Measurements from ENCODE around the gene RBBP8. TPM values are rescaled to one million over a fixed set of nuclear protein-coding genes. Genes with fewer than 3 reads are reported as not detected.

Gene RBBP8
- total and polyA plus RNA-seq, 12 donors, result 8.0 to 34.7 (median 15.4) TPM

- no peak for DNase-seq
- H3K4me3 ChIP-seq, result no peak overlapping the region
- intact Hi-C loops (cut with DNase I), result no loop called here
Measured at GRCh38 chr18:22999212-22999611, 66.1 kb downstream of the RBBP8 start.

DNA sequence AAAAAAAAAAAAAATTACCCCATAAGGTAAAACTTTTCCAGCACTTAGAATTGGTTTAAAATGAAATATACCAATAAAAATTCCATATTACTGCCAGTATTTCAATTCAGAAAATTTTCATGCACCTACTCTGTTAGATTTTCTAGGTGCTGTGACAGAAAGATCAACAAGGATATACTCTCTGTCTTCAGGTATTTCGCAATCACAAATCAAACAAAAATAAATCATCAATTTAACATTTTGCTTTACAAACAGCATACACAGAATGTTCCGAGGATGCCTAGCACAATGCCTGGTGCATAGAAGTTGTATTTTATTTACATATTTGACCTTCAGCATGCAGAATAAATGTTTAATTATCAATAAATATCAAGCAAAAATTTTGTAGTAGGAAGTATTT lies 66.5 kb downstream of the RBBP8 start:
- H3K4me1 ChIP-seq (replicated peaks in 1 of 2), result no peaks in the 10 kb centered on the region
- TF ChIP-seq POLR2A (IDR thresholded peaks at IDR 0.05) (no peak), CTCF (IDR thresholded peaks at IDR 0.05) (no peak)
- H3K27me3 ChIP-seq, result no peaks in the 10 kb centered on the region
- H3K9me3 ChIP-seq (replicated peaks in 1 of 3), result no peaks in the 10 kb centered on the region
- intact Hi-C loops (cut with DNase I), result no loop called here
- no peak overlapping the region for H3K27ac ChIP-seq
- DNase-seq, result no peak
- H3K4me3 ChIP-seq, result no peak overlapping the region
- WGBS, 4 donors, result 90 to 96% (median 93%) methylated on average over 2 of the region's 2 CpGs
- H3K36me3 ChIP-seq (replicated peaks in 1 of 2), result no peaks in the 10 kb centered on the region

More at GRCh38 chr18:22999212-22999611, 66.1 kb downstream of the RBBP8 start:
- Histone ChIP-seq H3K4me1 (replicated peaks in 1 of 2) (no peaks in the 10 kb centered on the region), H3K36me3 (replicated peaks in 1 of 2) (no peaks in the 10 kb centered on the region), H3K27me3 (no peaks in the 10 kb centered on the region), H3K27ac (no peak overlapping the region), H3K9me3 (replicated peaks in 1 of 3) (no peaks in the 10 kb centered on the region)
- no peak for TF ChIP-seq POLR2A (IDR thresholded peaks at IDR 0.05)
- no peak for TF ChIP-seq CTCF (IDR thresholded peaks at IDR 0.05)
- 95 to 100% (median 97%) methylated on average over 1 of the region's 1 CpG for WGBS, 4 donors

DNA sequence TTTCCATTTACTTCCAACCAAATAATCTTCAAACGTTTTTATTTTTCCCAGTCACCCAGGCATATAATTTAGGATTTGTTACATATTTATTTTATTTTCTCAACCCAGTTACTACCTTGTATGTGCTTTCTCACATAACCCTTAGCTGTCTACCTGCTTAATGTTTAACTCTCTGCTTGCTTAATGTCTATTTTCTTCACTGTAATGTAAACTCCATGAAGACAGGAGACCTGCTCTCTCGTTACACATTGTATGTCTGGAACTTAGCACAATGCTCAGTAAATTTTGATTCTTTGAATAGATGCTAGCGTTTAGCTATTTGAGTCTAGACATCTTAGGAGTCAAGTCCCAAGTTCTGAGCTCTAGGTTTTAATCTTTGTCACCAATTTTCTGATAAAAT lies 70.2 kb downstream of the RBBP8 start:
- no peaks in the 10 kb centered on the region for H3K27me3 ChIP-seq
- H3K36me3 ChIP-seq (replicated peaks in 1 of 2), result no peaks in the 10 kb centered on the region
- no peaks in the 10 kb centered on the region for H3K4me1 ChIP-seq (replicated peaks in 1 of 2)
- no peak for TF ChIP-seq POLR2A (IDR thresholded peaks at IDR 0.05)
- no peak for TF ChIP-seq CTCF (IDR thresholded peaks at IDR 0.05)
- no peak overlapping the region for H3K27ac ChIP-seq
- WGBS, 4 donors, result 85 to 92% (median 87%) methylated on average over 3 of the region's 3 CpGs
- DNase-seq, result no peak
- H3K9me3 ChIP-seq (replicated peaks in 1 of 3), result no peaks in the 10 kb centered on the region
- no peak overlapping the region for H3K4me3 ChIP-seq
- intact Hi-C loops (cut with DNase I), result no loop called here

GRCh38 chr18:23012249-23012648 lies 79.1 kb downstream of the RBBP8 start:
- no peaks in the 10 kb centered on the region for H3K27me3 ChIP-seq
- no peaks in the 10 kb centered on the region for H3K36me3 ChIP-seq (replicated peaks in 1 of 2)
- 90 to 100% (median 97%) methylated on average over 1 of the region's 1 CpG for WGBS, 4 donors
- H3K27ac ChIP-seq, result no peak overlapping the region
- intact Hi-C loops (cut with DNase I), result no loop called here
- no peak overlapping the region for H3K4me3 ChIP-seq
- DNase-seq, result no peak
- H3K4me1 ChIP-seq (replicated peaks in 1 of 2), result no peaks in the 10 kb centered on the region
- no peaks in the 10 kb centered on the region for H3K9me3 ChIP-seq (replicated peaks in 1 of 3)
- no peak for TF ChIP-seq CTCF (IDR thresholded peaks at IDR 0.05)
- TF ChIP-seq POLR2A (IDR thresholded peaks at IDR 0.05), result no peak

All from adrenal gland (tissue), 12 donors.